CD4-positive, alpha-beta T cell (primary cell): Measurements from ENCODE around the gene TRAK1. TPM values are rescaled to one million over a fixed set of nuclear protein-coding genes. Genes with fewer than 3 reads are reported as not detected.

Experiments used
- ATAC-seq: fragments of 200-7000 bp; cut with Tn5 transposase; one replicate; pipeline ENCODE4 v1.10.0; 2022; ENCODE audit warnings: mild to moderate bottlenecking; ENCODE audit not compliant: poor library complexity
- CTCF ChIA-PET: fragments of 350-600 bp; sonication (Branson Sonifier 250); formaldehyde crosslinking; loops from one replicate; lab custom pipeline; 2021; ENCODE audit warnings: antibody characterized with exemption, inconsistent platforms; lab: Charles Lee
- POLR2A ChIA-PET: fragments of 350-600 bp; sonication (Branson Sonifier 250); formaldehyde crosslinking; loops from one replicate; lab custom pipeline; 2021; ENCODE audit warnings: antibody characterized with exemption, inconsistent platforms; lab: Charles Lee
- DNase-seq, 14 experiments: peaks; one replicate each; pipeline ENCODE4 v3.0.0-alpha.2; 2013 to 2020; ENCODE audit warnings: mixed read lengths in 2 of 14
- H3K27ac ChIP-seq, 2 donors: one replicate each; pipeline versions ENCODE4 v1.5.1 to v1.7.0; 2013; ENCODE audit warnings: low read length in 2 of 2, low read depth in 1 of 2, mild to moderate bottlenecking in 1 of 2
- H3K27me3 ChIP-seq, 2 experiments: 1 replicate in 1 of 2; 2 replicates in 1 of 2; pipeline versions ENCODE4 v1.6.1 to v1.7.0; 2013; ENCODE audit warnings: low read length in 2 of 2, control low read depth in 1 of 2, mild to moderate bottlenecking in 1 of 2, moderate library complexity in 1 of 2; ENCODE audit not compliant: insufficient read depth in 2 of 2, control insufficient read depth in 1 of 2
- H3K36me3 ChIP-seq: one replicate; pipeline ENCODE4 v1.6.1; 2013; ENCODE audit warnings: low read length, control low read depth; ENCODE audit not compliant: insufficient read depth
- H3K4me1 ChIP-seq: one replicate; pipeline ENCODE4 v1.6.1; 2013; ENCODE audit warnings: low read length, control low read depth; ENCODE audit not compliant: insufficient read depth
- H3K4me3 ChIP-seq: one replicate; pipeline ENCODE4 v1.5.1; 2013; ENCODE audit warnings: mild to moderate bottlenecking, low read length, moderate library complexity
- H3K9me3 ChIP-seq, 2 experiments: 1 replicate in 1 of 2; 2 replicates in 1 of 2; pipeline versions ENCODE4 v1.6.1 to v1.7.0; 2013; ENCODE audit warnings: low read length in 2 of 2, mild to moderate bottlenecking in 2 of 2, control low read depth in 1 of 2, moderate library complexity in 1 of 2; ENCODE audit not compliant: control insufficient read depth in 1 of 2, insufficient read depth in 1 of 2
- H3K27ac Mint-ChIP-seq: one replicate; pipeline ENCODE4 v1.8.0; 2020; ENCODE audit warnings: mixed read lengths
- H3K27me3 Mint-ChIP-seq: one replicate; pipeline ENCODE4 v1.8.0; 2021; ENCODE audit warnings: mixed read lengths
- H3K36me3 Mint-ChIP-seq: one replicate; pipeline ENCODE4 v1.8.0; 2021; ENCODE audit warnings: low read depth, mixed read lengths
- H3K4me1 Mint-ChIP-seq: one replicate; pipeline ENCODE4 v1.8.0; 2021; ENCODE audit warnings: low read depth, mixed read lengths
- H3K4me3 Mint-ChIP-seq: one replicate; pipeline ENCODE4 v1.8.0; 2020; ENCODE audit warnings: mild to moderate bottlenecking, mixed read lengths
- H3K9me3 Mint-ChIP-seq: one replicate; pipeline ENCODE4 v1.8.0; 2020; ENCODE audit warnings: mixed read lengths
- intact Hi-C, 2 experiments: fragments of 100-400 bp; cut with DNase I in 1 of 2; cut with micrococcal nuclease in 1 of 2; formaldehyde crosslinking; loops; one replicate each; pipeline versions ENCODE4 v1.15.1 to v1.9.0; 2023 to 2025; cut with DNase I, micrococcal nuclease
- total RNA-seq, 174 experiments: library from RNA in 2 of 174; stranded (reverse) in 2 of 174; gene quantifications; one replicate each; pipeline ENCODE4 v1.2.3 and lab custom pipeline; 2021 to 2026
- TF ChIP-seq, protein P1 (sequence below): fragments of 200-600 bp; IDR thresholded peaks from one replicate; pipeline ENCODE4 v1.8.0; 2022; ENCODE audit warnings: antibody characterized with exemption, mild to moderate bottlenecking

The TRAK1 gene
- total RNA-seq, 2 experiments from 2014 or later = 16.0 to 16.7 TPM

DNA sequence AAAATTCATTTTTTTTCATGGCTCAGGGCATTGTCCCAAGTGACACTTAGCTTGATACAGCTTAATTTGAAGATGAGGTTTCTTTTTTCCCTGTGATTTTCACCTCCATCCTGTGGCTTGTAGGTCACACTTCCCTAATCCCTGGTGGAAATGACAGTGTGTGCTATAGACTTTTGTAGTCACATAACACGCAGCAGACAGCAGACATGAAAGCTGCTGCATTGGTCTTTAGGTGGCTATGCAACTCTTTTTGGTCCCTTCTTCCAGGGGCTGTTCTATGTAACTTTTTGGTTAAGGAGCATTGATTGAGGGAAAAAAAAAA is 38.8 kb downstream of the TRAK1 start:
- Histone ChIP-seq H3K36me3 (peaks cover 9% of the 10 kb centered on the region), H3K9me3 (no peaks in the 10 kb centered on the region), H3K27ac (no peak overlapping the region), H3K27me3 (no peaks in the 10 kb centered on the region), H3K4me1 (no peaks in the 10 kb centered on the region), H3K4me3 (no peak overlapping the region)
- TF ChIP-seq, protein P1, sequence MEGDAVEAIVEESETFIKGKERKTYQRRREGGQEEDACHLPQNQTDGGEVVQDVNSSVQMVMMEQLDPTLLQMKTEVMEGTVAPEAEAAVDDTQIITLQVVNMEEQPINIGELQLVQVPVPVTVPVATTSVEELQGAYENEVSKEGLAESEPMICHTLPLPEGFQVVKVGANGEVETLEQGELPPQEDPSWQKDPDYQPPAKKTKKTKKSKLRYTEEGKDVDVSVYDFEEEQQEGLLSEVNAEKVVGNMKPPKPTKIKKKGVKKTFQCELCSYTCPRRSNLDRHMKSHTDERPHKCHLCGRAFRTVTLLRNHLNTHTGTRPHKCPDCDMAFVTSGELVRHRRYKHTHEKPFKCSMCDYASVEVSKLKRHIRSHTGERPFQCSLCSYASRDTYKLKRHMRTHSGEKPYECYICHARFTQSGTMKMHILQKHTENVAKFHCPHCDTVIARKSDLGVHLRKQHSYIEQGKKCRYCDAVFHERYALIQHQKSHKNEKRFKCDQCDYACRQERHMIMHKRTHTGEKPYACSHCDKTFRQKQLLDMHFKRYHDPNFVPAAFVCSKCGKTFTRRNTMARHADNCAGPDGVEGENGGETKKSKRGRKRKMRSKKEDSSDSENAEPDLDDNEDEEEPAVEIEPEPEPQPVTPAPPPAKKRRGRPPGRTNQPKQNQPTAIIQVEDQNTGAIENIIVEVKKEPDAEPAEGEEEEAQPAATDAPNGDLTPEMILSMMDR = no peak
- H3K36me3 Mint-ChIP-seq = peaks cover 26% of the 10 kb centered on the region
- DNase-seq = no peak
- no peak overlapping the region for H3K27ac Mint-ChIP-seq
- H3K9me3 Mint-ChIP-seq = no peaks in the 10 kb centered on the region
- ChIA-PET CTCF (no interaction called here), POLR2A (no interaction called here)
- intact Hi-C loops = no loop called here
- no peaks in the 10 kb centered on the region for H3K4me1 Mint-ChIP-seq
- no peaks in the 10 kb centered on the region for H3K27me3 Mint-ChIP-seq
- no peak overlapping the region for H3K4me3 Mint-ChIP-seq
- no peak for ATAC-seq

DNA sequence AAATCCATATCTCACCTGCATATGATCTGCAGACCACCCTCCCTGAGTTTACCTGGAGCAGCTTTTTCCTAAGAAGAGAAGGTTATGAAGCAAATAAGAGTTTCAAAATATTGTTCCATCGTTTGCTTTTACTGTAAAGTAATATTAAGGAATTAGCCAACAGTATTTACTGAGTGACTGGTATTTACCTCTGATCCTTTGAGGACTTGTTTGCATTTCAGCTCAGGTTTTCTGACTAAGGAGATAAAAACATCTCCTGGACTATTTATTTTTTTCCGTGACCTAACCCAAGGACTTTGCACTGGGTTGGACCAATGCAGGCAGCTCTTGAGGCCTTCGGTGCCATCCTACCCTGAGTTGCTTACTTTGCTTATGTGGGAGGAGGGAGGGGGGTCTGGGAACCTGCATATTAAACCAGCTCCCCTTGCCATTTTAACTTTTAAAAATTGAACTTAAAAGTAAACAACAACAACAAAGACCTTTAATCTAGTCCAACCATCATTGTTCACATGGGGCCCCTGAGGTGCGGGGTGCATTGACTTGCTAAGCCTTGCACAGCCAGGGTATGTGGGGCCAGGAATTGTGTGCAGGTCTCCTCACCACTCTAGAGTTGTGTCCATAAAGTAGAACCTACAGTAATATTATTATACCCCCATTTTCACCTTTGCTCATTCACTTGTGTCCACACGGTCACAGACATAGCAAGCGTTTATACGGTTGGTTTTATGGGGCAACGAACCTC is 39.3 kb downstream of the TRAK1 start:
- Mint-ChIP-seq H3K4me3 (no peak overlapping the region), H3K27me3 (no peaks in the 10 kb centered on the region), H3K27ac (no peak overlapping the region), H3K36me3 (peaks cover 21% of the 10 kb centered on the region), H3K4me1 (no peaks in the 10 kb centered on the region), H3K9me3 (no peaks in the 10 kb centered on the region)
- TF ChIP-seq, protein P1 = no peak
- Histone ChIP-seq H3K27ac (no peak overlapping the region), H3K4me3 (no peak overlapping the region), H3K27me3 (no peaks in the 10 kb centered on the region), H3K36me3 (peaks cover 5% of the 10 kb centered on the region), H3K4me1 (no peaks in the 10 kb centered on the region), H3K9me3 (no peaks in the 10 kb centered on the region)
- intact Hi-C loops = no loop called here
- POLR2A ChIA-PET = no interaction called here
- DNase-seq (no peak), ATAC-seq (no peak)
- CTCF ChIA-PET = no interaction called here

DNA sequence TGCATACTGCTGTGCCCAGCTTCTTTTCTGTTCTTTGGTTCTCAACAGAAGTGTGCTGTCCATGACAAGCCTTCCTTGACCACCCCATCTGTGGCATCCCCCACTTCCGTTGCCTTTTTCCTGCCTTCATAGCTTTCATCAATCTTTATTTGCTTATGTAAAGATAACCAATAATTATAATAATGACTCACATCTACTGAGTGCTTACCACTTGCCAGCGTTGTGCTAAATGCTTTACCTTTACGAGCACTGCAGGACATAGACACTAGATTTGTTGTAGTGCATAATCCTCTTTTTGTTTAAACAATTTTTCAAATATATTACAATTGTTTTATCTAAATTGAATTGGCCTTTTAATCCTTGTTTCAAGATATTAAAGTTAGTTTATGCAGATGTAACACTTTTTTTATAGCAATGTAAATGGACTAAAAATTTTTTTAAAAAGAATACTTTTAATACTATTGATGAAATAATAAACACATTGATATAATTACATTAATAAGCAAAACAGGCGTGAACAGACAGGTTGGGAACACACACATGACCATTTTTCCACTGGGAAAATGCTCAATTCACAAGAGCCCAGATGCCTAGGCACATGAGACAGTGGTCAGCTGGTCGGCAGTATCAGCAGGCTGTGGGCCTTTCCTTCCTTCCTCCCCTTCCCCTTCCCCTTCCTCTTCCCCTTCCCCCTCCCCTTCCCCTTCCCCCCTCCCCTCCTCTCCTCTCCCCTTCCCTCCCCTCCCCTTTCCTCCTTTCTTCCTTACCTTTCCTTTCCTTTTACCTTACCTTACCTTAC is 42.5 kb downstream of the TRAK1 start:
- no peak overlapping the region for H3K27ac Mint-ChIP-seq
- no peak overlapping the region for H3K4me3 Mint-ChIP-seq
- no peaks in the 10 kb centered on the region for H3K4me1 ChIP-seq
- no peaks in the 10 kb centered on the region for H3K9me3 ChIP-seq
- H3K27me3 Mint-ChIP-seq = no peaks in the 10 kb centered on the region
- H3K36me3 Mint-ChIP-seq = no peaks in the 10 kb centered on the region
- H3K27me3 ChIP-seq = no peaks in the 10 kb centered on the region
- H3K36me3 ChIP-seq = no peaks in the 10 kb centered on the region
- ChIA-PET CTCF (no interaction called here), POLR2A (no interaction called here)
- TF ChIP-seq, protein P1 = no peak
- ATAC-seq = no peak
- intact Hi-C loops = no loop called here
- H3K27ac ChIP-seq = no peak overlapping the region
- DNase-seq = no peak
- H3K9me3 Mint-ChIP-seq = no peaks in the 10 kb centered on the region
- no peaks in the 10 kb centered on the region for H3K4me1 Mint-ChIP-seq
- H3K4me3 ChIP-seq = no peak overlapping the region
